GM21447 (cell line): ENCODE results near the gene GULP1.
"Not testable (repeated sequence)": the region's sequence is repeated elsewhere in the genome, so short reads cannot be mapped to it uniquely, and the experiment has no call there.

Source experiments
- ATAC-seq: cut with Tn5 transposase; IDR thresholded peaks from one replicate; pipeline ENCODE4 v1.9.1; 2021; ENCODE audit not compliant: unreplicated experiment

Gene GULP1

DNA sequence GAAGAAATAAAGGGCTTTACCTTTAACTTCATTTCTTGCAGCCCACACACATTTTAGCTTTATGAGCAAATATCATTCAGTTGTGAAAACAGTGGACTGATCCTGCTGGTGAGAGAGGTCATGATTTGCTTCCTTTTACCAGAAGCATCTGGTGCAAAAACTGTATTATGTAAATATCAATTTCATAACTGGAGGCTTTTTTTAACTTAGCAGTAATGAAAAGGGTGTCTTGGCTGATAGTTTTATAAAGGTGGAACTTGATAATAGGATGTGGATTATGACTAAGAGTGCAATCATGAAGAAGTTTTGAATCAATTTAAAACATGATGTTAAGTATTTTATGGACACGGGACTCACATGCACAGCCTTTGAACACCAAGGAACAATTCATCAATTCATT, 304.4 kb downstream of the GULP1 start:
- ATAC-seq = no peak

DNA sequence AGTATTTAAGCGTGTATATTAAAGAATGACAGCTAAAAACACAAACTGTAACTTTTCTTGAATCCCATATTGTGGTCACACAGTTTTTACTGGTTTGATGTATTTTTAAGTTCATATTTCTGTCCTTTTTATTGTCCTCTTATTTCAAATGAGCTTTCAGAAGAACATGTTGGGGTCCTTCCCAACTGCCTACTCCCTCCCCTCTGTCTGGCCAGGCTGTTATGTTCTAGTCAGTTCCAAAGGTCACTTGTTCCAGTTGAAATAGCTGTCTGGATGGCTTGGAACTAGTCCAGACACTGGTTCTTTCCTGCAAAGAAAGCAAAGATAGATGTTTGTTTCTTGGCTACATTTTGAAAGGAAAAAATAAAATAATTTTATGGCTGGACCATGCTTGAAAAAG, 306.9 kb downstream of the GULP1 start:
- no peak for ATAC-seq

DNA sequence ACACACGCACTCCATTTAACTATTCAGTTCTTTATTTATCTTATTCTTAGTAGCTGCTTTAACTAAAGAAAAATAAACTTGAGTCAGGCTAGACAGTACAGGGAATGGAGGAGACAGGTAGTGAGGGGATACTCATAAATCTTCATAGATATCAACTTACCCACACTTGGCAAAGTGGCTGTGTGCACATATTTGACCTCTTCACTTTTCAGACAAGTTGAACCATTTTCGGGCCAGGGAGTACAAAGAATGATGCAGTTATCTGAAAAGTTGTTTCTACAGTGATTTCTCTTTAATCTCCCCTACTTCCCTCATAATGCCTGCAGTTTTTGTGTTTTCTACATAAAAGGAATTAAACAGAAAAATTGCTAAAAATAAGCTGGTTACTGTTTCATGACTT, 307.5 kb downstream of the GULP1 start:
- ATAC-seq = no peak

DNA sequence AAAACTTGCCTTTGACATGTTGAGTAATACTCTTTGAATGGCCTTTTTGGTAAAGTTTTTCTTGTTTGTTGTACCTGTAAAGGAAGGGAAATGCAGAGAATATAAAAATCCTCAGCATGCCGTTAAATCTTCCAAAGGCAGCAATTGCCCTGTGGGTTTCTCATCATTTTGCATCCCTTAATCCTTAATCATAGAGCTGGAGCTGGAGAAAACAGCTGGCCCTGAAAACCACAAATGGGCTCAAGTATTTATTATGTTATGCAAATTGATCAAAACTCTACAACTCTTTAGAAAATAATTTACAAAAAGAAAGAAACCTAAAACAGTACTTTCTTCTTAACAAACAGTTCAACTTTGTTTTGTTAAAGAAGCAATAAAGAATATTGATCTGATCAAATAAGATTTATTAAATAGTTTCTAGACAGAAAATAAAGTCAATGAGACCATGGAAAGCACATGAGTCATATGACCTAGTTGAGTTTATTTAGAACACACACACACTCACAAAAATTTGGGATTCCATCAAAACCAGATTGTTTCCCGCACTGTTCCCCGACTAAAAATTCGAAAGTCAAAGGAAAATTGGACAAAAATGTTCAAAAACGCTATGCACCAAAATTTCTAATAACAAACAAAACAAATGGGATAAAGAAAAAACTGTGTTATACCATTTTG, 309.0 kb downstream of the GULP1 start:
- no peak for ATAC-seq

DNA sequence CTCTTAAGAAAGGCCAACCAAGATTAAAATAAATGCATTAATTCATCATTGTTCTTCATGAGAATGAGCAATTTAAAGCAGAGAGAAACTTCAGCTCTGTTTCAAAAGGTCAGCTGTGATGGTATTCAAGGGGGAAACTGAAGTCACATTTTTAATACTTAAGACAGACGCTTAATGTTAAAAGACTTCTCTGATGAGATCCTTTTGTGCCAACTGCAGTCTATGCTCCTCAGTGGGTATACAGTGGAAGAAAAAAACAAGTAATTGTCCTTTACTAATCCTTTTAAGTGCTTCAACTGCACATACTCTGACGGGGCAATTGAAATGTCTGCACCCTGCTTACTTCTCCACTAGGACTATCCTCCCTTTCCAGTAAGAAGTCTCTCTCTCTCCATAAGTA, 309.7 kb downstream of the GULP1 start:
- ATAC-seq = no peak

DNA sequence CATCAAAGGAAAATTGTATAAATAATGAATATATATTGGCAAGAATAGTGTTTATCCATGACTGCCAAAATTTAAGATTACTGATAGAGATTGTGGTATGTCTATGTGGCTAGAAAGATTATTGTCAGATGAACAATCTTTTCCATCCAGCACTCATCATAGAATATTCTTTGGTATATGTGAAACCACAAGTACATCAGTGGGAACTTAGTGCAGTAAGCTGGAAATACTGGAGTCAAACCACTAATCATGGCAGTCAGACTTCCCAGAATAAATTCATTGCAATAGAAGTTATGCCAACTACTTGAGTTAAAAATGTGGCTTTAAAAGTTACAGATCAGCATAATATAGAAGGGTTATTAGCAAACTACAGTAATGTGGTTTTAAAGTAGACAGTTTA, 310.3 kb downstream of the GULP1 start:
- no peak for ATAC-seq

DNA sequence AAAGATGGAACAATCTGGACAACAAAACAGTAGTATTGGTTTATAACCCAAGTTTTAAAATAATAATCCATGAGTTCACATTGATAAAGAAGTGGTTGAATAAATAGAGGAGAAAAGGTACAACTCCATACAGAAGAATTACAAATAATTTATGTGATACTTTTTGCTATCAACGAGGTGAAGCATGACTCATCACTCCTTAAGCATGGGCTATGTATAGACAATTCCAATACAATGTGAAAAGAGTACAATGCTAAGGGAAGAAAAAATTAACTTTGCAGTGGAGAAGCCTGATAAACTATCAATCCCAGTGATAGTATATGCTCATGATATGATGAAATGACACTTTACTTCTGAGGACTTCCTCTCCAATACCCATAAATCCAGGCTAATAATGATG, 312.9 kb downstream of the GULP1 start:
- ATAC-seq = no peak

DNA sequence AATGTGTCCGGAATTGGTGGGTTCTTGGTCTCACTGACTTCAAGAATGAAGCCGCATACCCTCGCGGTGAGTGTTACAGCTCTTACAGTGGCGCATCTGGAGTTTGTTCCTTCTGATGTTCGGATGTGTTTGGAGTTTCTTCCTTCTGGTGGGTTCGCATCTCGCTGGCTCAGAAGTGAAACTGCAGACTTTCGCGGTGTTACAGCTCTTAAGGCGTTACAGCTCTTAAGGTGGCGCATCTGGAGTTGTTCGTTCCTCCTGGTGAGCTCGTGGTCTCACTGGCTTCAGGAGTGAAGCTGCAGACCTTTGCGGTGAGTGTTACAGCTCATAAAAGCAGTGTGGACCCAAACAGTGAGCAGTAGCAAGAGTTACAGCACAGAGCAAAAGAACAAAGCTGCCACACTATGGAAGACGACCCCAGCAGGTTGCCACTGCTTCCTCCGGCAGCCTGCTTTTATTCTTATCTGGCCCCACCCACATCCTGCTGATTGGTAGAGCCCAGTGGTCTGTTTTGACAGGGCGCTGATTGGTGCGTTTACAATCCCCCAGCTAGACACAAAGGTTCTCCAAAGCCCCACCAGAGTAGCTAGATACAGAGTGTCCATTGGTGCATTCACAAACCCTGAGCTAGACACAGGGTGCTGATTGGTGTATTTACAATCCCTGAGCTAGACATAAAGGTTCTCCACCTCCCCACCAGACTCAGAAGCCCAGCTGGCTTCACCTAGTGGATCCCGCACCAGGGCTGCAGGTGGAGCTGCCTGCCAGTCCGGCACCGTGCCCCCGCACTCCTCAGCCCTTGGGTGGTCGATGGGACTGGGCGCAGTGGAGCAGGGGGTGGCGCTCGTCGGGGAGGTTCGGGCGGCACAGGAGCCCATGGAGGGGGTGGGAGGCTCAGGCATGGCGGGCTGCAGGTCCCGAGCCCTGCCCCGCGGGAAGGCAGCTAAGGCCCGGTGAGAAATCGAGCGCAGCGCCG, 314.2 kb downstream of the GULP1 start:
- ATAC-seq = not testable (repeated sequence)

DNA sequence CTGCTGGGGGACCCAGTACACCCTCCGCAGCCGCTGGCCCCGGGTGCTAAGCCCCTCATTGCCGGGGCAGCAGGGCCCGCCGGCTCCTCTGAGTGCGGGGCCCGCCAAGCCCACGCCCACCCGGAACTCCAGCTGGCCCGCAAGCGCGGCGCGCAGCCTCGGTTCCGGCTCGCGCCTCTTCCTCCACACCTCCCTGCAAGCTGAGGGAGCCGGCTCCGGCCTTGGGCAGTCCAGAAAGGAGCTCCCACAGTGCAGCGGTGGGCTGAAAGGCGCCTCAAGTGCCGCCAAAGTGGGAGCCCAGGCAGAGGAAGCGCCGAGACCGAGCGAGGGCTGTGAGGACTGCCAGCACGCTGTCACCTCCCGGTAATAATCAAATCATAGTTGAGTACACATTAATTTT, 314.9 kb downstream of the GULP1 start:
- not testable (repeated sequence) for ATAC-seq

DNA sequence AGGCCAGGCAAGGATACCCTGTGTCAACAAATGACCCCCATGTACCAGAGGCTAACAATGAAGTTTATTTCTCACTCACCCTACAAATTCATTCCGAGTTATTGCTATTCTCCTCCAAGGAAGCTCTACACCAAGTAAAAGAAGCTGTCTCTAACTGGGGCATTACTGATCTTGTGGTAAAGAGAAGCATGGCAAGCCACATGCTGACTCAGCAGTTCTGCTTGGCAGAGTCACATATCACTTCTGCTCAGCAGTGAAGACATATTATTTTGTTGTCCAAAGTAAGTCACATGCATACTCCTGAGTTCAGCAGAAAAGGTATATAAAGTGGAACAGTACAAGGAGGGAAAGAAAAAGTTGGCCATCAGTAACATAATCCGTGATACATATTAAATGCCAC, 315.8 kb downstream of the GULP1 start:
- ATAC-seq = no peak

DNA sequence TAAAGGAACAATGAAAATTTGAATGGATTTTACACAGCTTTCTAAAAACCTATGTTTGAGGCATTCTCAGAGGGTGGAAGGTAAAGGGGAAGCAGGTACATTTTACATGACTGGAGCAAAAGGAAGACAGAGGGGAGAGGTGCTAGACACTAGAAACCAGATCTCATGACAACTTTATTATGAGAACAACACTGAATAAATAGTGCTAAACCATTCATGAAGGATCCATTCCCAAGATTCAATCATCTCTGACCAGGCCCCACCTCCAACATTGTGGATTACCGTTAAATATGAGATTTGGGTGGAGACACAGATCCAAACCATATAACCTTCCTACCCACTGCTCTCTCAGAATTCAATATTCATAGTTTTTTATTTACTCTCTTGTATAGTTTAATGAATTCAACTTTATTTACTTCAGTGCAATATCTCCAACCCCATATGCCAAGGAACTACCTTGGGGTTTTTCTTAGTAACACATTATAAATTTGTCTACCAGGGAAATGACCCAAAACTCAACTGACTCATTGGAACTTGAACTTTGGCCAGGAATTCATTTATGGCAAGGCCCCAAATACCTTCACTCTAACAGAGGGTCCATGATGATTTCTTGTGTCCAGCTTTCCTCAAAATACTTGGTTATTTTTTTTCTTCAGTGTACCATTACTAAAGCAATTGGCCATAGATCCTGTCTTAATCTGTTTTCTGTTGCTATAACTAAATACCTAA, 317.8 kb downstream of the GULP1 start:
- no peak for ATAC-seq

DNA sequence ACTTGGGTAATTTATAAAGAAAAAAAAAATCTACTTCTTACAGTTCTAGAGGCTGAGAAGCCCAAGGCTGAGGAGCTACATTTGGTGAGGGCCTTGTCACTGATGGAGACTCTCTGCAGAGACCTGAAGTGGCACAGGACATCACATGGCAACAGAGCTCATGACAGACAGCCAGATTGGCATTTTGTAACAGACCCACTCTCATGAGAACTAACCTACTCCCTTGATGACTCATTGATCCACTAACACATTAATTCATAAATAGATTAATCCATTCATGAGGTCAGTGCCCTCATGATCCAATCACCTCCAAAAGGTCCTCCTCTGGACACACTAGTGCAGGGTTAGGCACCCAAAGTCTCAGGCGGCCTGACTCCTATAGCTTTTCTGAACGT, 318.4 kb downstream of the GULP1 start:
- no peak for ATAC-seq

DNA sequence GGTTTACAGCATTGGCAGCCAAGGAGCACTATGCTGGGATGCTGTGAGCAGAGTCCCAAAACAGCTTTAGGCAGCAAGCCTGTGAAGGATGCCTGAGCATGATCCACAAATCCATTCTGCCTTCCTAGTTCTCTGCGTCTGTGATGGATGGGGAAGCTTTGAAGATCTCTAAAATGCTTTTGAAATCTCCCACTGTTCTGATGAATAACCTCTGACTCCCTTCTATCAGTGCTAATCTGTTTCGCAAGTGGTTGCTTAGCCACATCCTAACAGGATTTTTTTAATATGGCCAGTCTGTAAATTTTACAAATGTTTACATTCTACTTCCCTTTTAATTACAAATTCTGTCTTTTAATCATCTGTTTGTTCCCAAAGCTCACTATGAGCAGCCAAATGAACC, 319.2 kb downstream of the GULP1 start:
- no peak for ATAC-seq

DNA sequence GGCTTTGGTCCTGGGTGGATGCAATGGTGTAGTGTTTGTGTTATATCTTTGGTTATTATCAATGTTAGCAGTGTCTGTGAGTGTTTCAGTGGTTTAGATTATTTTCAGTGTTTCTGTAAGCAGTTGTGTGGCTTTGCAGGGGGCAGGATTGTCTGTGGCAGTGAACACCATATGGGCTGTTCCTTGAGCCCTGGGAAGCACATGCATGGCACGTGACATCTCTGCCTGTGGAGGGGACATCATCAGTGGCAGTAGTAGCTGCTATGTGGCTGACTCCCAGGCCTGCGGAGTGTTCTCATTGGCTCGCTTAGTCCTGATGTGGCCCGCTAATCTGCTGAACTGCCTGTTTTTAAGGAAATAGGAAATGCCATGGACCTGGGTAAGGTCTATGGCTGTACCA, 327.5 kb downstream of the GULP1 start:
- no peak for ATAC-seq

DNA sequence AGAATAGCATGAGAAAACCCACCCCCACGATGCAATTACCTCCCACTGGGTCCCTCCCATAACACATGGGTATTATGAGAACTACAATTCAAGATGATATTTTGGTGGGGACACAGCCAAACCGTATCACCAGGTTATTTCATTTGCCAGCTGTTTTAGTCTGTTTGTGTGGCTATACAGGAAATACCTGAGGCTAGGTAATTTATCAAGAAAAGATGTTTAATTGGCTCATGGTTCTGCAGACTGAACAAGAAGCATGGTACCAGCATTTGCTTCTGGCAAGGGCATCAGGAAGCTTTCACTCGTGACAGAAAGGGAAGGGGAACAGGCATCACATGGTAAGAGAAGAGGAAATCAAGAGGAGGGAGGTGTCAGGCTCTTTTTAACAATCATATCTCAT, 329.2 kb downstream of the GULP1 start:
- ATAC-seq = no peak

DNA sequence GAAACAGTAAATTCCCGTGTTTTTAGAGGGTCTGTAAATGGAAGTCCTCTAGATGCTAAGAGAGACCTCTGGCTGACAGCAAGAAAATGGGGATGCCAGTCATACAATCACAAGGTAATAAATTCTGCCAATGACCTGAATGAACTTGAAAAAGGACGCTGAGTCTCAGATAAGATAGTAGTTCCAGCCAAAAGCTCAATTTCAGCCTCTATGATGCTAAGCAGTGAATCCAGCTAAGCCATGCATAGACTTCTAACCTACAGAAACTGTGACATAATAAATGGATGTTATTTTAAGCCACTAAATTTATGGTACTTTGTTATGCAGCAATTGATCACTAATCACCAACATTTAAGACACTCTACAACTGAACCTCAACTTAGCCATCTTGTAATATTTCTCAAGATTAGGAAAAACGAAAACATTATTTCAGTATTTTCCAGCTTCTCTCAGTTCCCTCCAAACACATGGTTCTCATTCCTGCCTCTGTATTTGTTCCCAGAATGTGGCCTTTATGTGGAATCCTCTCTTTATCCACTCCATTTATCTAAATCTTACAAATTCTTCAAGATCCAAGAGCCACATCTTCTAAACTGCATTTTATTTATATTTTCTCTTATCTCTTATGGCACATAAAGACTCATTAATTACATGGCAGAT, 331.1 kb downstream of the GULP1 start:
- no peak for ATAC-seq

DNA sequence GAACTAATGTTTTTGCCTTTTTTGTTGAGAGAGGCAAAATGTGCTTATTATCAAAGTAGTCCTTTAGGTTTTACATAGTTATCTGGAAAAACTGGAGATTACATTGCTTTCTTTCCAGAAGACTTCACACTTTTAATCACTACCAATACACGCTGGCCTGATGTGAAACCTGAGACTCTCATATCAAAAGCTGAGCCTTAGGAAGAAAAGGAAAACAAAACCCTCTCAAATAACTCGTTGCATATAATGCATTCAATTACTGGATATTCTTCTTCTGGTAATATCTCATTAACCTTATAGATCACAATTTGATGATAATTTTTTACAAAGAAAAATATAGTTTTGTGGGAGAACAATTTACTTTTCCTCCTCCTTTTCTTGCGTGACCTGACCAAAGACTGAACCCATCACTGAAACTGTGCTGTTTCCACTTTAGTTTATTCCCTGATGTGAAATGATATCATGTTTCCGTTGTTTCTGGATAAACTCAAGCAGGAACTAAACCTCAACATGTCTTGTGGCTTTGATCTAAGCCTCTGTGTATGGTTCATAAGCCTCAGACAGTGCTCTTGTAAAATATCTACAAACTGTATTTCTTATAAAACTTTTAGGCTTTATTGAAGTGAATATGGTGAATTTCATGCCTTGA, 332.4 kb downstream of the GULP1 start:
- no peak for ATAC-seq

DNA sequence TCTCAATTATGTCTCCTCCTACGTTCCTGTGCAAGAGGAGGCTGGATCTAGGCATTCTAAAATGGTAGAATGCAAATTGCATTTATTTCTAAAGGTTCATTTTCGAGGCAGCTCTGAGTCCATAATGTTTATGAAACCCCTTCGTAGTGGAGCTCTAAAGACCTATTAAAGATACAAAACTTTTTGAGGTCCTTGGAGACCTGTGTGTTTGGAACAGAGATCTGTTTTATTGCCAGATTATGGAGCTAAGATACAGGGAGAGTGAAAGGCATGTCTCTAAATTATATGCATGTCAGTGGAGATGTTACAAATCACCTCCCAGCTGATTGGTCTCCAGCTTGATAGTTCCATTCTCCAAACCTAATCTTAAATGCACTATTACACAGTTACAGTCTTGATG, 335.8 kb downstream of the GULP1 start:
- no peak for ATAC-seq

DNA sequence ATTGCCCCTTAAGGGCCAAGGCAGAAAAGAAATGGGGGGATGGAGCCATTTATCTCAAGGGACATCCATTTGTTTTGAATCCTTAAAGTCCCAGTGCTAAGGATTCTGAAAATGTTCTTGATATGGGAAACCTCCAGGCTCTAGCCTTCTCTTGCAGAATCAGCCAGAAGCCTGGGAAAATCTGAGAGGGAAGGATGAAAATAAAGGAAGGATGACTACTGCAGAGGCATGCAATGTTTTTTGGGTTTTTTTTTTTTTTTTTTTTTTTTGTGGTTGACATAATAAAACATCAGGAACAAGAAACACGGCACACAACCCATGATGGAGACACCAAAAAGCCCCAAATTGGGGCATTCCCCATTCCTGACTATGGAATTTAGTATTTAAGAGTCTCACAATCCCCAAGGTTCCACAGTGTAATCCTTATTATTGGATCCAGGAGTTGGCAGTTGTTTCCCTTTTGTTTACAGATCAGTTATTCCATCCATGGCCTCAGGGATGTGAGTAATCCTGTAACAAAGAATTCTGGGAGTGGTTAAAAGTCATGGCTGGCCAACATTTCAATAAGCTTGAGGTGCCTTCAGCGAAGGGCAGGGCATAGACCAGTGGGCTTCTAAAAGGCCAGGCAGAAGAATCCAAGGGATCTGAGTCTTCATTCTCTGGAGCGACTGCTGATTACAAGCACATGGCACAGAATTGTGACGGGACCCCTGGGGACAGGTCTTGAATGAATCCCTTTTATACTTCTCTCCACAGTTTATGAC, 337.5 kb downstream of the GULP1 start:
- ATAC-seq = no peak
